ENCODE data around the gene IL31RA. TPM values are rescaled to one million over a fixed set of nuclear protein-coding genes. Genes with fewer than 3 reads are reported as not detected.

The IL31RA gene
- total and polyA plus RNA-seq, 10 of the 15 experiments (the other 5 are each of a cell fraction or from before 2014, with no cell fraction given) = 0.03 to 0.31 (median 0.11) TPM; not detected in 2

GRCh38 chr5:55903121-55903701, 52.1 kb downstream of the IL31RA start (continued):
- TF ChIP-seq NKRF (conservative IDR thresholded peaks at IDR 0.05) = no peak
- TF ChIP-seq MLLT1 (IDR thresholded peaks at IDR 0.05) = 0 out of 2 replicates have a peak, but pooled peaks have one; percentile 45
- TF ChIP-seq CBFB (IDR thresholded peaks at IDR 0.05; ENCODE audit: low read depth) = peak; percentile 68; the same call in 1 of the 2 replicates
- no peak for TF ChIP-seq BCLAF1 (IDR thresholded peaks at IDR 0.05)
- TF ChIP-seq ATF7 (IDR thresholded peaks at IDR 0.05; ENCODE audit: low read depth) = peak; percentile 73
- TF ChIP-seq KAT2A (conservative IDR thresholded peaks at IDR 0.05; ENCODE audit: control insufficient read depth, low read depth, low read length) = no peak
- no peak for TF ChIP-seq POU2F2 (IDR thresholded peaks at IDR 0.05; ENCODE audit: borderline replicate concordance, low read depth, low read length)
- no peak for TF ChIP-seq ASH2L (IDR thresholded peaks at IDR 0.05; ENCODE audit: borderline replicate concordance, low read depth)
- TF ChIP-seq BACH1 (IDR thresholded peaks at IDR 0.05; ENCODE audit: borderline replicate concordance) = peak; percentile 40; the same call in 1 of the 2 replicates
- peak; percentile 90 for TF ChIP-seq BCL3 (IDR thresholded peaks at IDR 0.05; ENCODE audit: borderline replicate concordance, insufficient read depth, low read depth, low read length, poor library complexity, severe bottlenecking)
- no peak for TF ChIP-seq CHD1 (IDR thresholded peaks at IDR 0.05; ENCODE audit: low read depth, low read length)
- peak; percentile 47; the same call in 1 of the 2 replicates for TF ChIP-seq HDGF (IDR thresholded peaks at IDR 0.05)
- TF ChIP-seq IKZF1 (conservative IDR thresholded peaks at IDR 0.05) = peak; percentile 72
- TF ChIP-seq HDAC6 (IDR thresholded peaks at IDR 0.05; ENCODE audit: unreplicated experiment) = no peak
- TF ChIP-seq PAX5 (IDR thresholded peaks at IDR 0.05; ENCODE audit: borderline replicate concordance, low read depth, low read length) = peak; percentile 77
- no peak for TF ChIP-seq CBX5 (IDR thresholded peaks at IDR 0.05; ENCODE audit: low read depth)
- peak; percentile 66; the same call in 1 of the 2 replicates for TF ChIP-seq DPF2 (IDR thresholded peaks at IDR 0.05)
- peak; percentile 61 for TF ChIP-seq MTA2 (IDR thresholded peaks at IDR 0.05; ENCODE audit: low read depth)
- peak; percentile 66; the same call in 1 of the 2 replicates for TF ChIP-seq JUNB (IDR thresholded peaks at IDR 0.05)
- TF ChIP-seq CREB1 (IDR thresholded peaks at IDR 0.05; ENCODE audit: low read depth) = peak; percentile 60; the same call in 1 of the 2 replicates
- peak; percentile 67; the same call in 1 of the 2 replicates for TF ChIP-seq TCF7 (IDR thresholded peaks at IDR 0.05; ENCODE audit: borderline replicate concordance)
- TF ChIP-seq CHD4 (IDR thresholded peaks at IDR 0.05) = no peak
- peak; percentile 90 for TF ChIP-seq RUNX3 (IDR thresholded peaks at IDR 0.05; ENCODE audit: low read length)
- 0 out of 2 replicates have a peak, but pooled peaks have one; percentile 37 for TF ChIP-seq MXI1 (IDR thresholded peaks at IDR 0.05; ENCODE audit: low read depth, low read length)
- TF ChIP-seq BCL11A (IDR thresholded peaks at IDR 0.05; ENCODE audit: low read depth, low read length) = peak; percentile 67; the same call in 1 of the 2 replicates

All from GM12878 (cell line).